NCI-H345 treated with DMSO at 0.1 percent for 48 hours (cell line): ENCODE results near the gene SNX19.
A peak's percentile ranks its signal among the peaks of the same experiment; 100 is the strongest.
"Not testable (repeated sequence)": the region's sequence is repeated elsewhere in the genome, so short reads cannot be mapped to it uniquely, and the experiment has no call there.

Experiments used
- DNase-seq: peaks from one replicate; lab custom pipeline; 2025; ENCODE audit not compliant: unreplicated experiment; lab: John Stamatoyannopoulos, UW

Gene SNX19

GRCh38 chr11:130872981-130873380 lies 43.3 kb downstream of the SNX19 start:
- DNase-seq: no peak

GRCh38 chr11:130872513-130872912 lies 43.8 kb downstream of the SNX19 start:
- DNase-seq: no peak

GRCh38 chr11:130872102-130872501 lies 44.2 kb downstream of the SNX19 start:
- DNase-seq: no peak

- DNase-seq: no peak
These were observed 44.7 kb downstream of the SNX19 start for GRCh38 chr11:130871616-130872015.

- no peak for DNase-seq
These were observed 47.4 kb downstream of the SNX19 start for GRCh38 chr11:130868721-130869390.

- DNase-seq: no peak
These were observed 48.1 kb downstream of the SNX19 start for GRCh38 chr11:130868086-130868710.

- no peak for DNase-seq
These were observed 49.4 kb downstream of the SNX19 start for GRCh38 chr11:130866831-130867230.

- DNase-seq: no peak
These were observed 50.5 kb downstream of the SNX19 start for GRCh38 chr11:130865774-130866114.

GRCh38 chr11:130865091-130865773 lies 51.0 kb downstream of the SNX19 start:
- no peak for DNase-seq

- peak; percentile 83 for DNase-seq
These were observed 54.1 kb downstream of the SNX19 start for GRCh38 chr11:130861902-130862860.

- no peak for DNase-seq
These were observed 55.0 kb downstream of the SNX19 start for GRCh38 chr11:130861283-130861682.

GRCh38 chr11:130859886-130860285 lies 56.4 kb downstream of the SNX19 start:
- DNase-seq: no peak

- DNase-seq: no peak
These were observed 58.1 kb downstream of the SNX19 start for GRCh38 chr11:130858215-130858614.

GRCh38 chr11:130855707-130856106 lies 60.6 kb downstream of the SNX19 start:
- DNase-seq: not testable (repeated sequence)

GRCh38 chr11:130854483-130854882 lies 61.8 kb downstream of the SNX19 start:
- DNase-seq: no peak

- DNase-seq: no peak
These were observed 63.7 kb downstream of the SNX19 start for GRCh38 chr11:130852589-130852988.

GRCh38 chr11:130850185-130850944 lies 65.9 kb downstream of the SNX19 start:
- DNase-seq: no peak

GRCh38 chr11:130849215-130849568 lies 67.1 kb downstream of the SNX19 start:
- DNase-seq: no peak

GRCh38 chr11:130848361-130849214 lies 67.7 kb downstream of the SNX19 start:
- DNase-seq: no peak

GRCh38 chr11:130847517-130847916 lies 68.8 kb downstream of the SNX19 start:
- DNase-seq: no peak
